HG03039 (cell line): Measurements from ENCODE around the gene KCNMB3.
"Not testable (repeated sequence)": the region's sequence is repeated elsewhere in the genome, so short reads cannot be mapped to it uniquely, and the experiment has no call there.

Experiments
- ATAC-seq: cut with Tn5 transposase; IDR thresholded peaks from one replicate; pipeline ENCODE4 v1.9.1; 2021; ENCODE audit warnings: mild to moderate bottlenecking, moderate library complexity; ENCODE audit not compliant: unreplicated experiment

Gene KCNMB3

DNA sequence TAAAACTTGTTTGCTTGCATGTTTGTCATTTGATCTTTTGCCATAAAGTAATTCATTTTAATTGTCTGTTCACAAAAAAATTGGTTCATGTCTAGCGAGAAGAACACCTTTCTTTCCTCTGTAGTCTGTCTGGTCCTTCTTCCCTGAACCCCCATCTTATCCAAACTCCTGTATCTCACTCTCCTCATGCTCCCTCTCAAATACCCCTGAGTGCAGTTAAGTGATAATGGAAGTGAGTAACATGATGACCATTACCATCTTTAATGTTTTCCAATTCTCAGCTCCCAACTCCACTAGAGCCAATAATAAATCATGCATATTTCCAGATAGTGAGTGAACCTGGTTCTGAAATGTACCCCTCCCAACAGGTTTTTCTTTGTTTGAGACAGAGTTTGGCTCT, 14.2 kb upstream of the KCNMB3 start:
- no peak for ATAC-seq

DNA sequence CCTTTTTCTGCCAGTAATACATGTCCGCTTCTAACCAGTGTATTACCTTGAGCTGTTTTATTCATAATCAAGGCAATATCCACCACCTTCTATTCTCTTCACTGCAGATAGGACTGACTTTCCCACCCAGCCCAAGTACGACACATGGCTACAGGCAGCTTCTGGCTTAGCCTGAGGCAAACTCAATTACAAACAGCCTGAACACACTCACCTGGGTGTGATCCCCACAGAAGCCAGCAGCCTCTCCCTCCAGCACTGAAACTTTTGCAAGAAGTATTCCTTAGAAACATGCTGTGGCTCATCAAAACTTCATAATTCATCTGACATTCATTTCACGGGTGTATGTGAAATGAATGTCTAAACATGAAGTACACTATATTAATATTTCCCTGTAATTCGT, 13.5 kb upstream of the KCNMB3 start:
- no peak for ATAC-seq

DNA sequence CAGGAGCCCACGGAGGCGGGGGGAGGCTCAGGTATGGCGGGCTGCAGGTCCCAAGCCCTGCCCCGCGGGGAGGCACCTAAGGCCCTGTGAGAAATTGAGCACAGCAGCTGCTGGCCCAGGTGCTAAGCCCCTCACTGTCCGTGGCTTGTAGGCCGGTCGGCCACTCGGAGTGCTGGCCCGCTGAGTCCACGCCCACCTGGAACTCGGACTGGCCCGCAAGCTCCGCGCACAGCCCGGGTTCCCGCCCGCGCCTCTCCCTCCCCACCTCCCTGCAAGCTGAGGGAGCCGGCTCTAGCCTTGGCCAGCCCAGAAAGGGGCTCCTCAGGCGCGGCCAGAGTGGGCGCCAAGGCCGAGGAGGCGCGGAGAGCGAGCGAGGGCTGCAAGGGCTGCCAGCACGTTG, 12.2 kb upstream of the KCNMB3 start:
- ATAC-seq, result no peak

DNA sequence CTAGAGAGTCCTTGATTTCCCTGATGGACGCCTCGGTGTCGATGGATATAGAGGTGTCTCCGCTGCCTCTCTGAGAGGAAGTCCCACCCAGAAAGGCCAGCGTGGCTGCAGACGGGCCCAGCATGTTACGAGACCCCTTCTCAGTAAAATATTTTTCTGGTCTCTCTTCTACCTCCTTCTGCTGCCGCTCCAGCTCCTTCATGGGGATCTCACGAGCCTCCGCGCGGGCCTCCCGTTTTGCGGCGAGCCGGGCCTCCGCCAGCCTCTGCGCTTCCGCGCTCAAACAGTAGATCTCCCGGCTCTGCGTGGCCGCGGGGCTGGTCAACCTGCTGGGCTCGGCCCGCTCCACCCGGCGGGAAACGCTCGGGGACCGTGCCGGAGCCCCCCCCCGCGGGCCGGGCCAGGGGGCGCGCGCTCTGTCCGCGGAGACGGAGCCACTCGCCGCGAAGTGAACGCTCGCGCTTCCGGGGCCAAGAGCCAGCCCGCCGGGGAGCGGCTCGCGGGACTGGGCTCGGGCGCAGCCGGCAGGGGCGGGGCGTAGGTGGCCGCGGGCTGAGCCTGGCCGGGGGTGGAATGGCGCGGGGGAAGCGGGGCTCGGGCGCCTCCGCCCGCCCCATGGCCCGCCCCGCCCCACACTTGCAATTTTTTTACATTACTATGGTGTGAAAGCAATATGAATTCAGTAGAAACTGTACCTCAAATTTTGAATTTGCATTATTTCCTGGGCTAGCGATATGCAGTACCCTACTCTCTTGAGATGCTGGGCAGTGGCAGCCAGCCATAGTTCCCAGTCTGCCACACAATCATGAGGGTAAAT, 10.2 kb upstream of the KCNMB3 start:
- peak; percentile 88 for ATAC-seq

DNA sequence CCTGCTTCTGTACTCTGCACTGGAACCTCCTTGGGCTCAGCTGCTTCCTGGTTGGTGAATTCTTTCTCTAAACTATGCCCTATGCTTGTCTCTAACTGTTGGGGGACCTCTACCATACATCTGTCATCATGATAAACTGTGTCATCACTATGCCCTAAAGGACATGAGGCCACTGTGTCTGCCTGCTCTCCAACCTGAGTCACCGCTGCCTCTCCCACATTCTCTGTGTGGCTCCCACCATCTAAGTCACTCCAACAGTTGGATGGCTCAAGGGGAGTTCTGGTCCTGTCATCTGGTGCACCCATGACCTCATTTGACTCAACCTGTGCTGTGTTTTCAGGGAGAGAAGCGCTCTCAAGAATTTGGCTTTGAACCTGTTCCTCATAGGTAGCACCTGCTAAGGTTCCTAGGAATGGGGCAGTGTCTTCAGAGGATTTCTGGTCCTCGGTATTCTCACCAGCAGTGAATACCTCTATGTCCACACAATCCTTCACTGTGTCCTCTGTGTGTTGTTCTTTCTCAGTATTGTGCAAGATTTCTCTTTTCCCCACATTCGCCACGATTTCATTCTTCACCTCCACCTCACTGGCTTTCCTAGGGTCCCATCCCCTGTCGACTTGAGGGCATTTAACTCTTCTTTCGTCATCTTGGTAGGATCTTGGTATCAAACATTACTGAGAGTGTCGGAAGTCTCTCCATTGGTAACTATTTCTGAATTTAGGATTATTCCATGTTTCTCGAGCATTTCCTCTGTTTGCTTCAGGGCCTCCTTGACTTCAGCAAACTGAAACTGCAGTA, 9.2 kb upstream of the KCNMB3 start:
- ATAC-seq, result not testable (repeated sequence)

DNA sequence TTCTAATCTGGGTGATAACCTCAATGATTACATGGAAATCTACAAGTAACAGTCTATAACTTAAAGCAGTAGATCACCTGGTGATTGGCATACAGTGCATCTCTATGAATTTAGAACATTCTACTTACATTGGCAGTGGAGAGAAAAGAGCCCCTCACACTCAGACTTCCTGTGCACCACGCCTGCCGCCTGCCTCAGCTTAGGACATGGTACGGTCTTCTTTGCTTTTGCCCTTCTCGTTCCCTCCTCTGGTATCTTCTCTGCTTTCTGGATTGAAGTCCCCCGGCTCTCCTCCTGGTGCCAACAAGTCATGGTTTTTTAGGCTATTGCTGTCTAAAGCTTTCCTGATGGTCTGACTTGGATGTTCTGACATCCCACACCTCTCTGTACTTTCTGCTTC, 7.9 kb upstream of the KCNMB3 start:
- no peak for ATAC-seq

DNA sequence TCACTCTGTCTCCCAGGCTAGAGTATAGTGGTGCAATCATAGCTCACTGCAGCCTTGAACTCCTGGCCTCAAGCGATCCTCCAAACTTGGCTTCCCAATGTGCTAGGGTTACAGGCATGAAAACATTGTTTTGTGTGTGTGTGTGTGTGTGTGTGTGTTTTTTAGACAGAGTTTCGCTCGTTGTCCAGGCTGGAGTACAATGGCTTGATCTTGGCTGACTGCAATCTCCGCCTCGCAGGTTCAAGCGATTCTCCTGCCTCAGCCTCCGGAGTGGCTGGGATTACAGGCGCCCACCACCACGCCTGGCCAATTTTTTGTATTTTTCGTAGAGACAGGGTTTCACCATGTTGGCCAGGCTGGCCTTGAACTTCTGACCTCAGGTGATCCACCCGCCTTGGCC, 6.8 kb upstream of the KCNMB3 start:
- not testable (repeated sequence) for ATAC-seq

DNA sequence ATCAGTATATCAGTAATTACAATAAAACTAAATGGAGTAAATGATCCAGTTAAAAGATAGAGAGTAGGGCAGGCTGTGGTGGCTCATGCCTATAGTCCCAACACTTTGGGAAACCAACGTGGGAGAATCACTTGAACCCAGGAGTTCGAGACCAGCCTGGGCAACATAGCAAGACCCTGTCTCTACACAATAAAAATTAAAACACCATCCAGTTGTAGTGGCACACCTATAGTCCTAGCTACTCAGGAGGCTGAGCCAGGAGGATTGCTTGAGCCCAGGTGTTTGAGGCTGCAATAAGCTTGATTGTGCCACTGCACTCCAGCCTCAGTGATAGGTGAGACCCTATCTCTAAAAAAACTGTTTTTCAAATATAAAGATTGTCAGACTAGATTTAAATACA, 5.9 kb upstream of the KCNMB3 start:
- no peak for ATAC-seq

DNA sequence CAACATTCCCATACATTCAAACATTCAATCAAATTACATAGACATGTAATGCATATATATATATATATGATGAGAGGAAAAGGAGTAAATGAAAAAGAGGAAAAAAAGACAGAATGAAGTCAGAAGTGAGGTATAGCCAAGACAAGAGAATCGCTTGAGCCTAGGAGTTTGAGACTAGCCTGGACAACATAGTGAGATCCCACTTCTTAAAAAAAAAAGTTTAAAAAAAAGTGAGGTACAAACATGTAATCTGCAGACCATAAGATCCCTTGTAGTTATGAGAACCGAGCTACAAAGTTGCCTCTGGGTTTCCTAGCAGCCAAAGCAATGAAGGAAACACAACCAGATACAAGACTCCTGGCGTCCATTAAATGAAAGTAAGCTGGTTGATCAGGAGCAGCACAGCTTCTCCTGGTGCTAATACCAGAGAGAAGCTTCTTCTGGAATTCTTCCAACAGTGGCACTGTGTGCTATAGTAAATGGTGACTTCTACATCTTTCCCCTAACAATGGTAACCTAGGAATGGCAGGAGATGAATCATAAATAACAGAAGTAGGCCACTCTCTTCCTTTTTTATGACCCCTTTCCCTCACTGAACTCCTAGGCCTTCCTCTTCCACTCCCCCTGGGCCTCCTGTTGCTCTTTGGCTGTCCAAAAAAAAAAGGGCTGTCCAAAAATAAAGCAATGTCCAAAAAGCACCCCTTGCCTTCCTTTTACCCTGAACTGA, 3.5 kb downstream of the KCNMB3 start:
- no peak for ATAC-seq

DNA sequence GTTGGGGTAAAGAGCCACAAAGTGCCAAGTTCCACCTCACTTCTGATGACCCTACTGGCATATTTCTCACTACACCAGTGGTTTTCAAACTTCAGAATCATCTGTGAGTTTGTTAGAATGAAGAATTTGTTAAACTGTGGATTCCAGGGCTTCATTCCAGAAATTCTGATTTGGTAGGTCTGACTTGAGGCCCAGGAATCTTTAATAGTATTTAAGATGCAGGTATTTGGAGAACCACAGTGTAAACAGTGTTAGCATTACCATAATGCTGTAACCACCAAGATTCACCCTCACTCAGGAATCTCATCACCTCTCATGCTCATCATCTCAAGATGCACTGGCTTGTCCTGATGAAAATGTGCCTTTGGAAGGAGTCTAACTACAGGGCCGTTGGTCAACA, 6.0 kb downstream of the KCNMB3 start:
- ATAC-seq, result no peak

DNA sequence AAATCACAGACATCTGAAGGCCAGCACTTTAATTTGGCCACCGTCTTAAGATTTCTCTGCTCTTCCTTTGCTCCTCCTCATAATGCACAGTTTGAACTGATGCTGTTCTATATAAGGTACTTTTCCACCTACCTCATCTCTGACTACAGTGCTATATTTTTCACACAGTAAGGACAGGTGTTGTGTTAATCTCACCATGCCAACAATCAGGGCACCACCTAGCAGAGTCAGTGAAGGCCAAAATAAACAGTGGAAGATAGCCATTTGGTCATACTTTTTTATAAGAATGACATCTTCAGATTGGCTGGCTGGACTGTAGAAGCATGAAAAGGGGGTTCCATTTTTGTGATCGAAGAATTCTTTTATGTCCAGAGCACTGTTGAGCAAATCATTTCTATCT, 8.1 kb downstream of the KCNMB3 start:
- ATAC-seq, result not testable (repeated sequence)

DNA sequence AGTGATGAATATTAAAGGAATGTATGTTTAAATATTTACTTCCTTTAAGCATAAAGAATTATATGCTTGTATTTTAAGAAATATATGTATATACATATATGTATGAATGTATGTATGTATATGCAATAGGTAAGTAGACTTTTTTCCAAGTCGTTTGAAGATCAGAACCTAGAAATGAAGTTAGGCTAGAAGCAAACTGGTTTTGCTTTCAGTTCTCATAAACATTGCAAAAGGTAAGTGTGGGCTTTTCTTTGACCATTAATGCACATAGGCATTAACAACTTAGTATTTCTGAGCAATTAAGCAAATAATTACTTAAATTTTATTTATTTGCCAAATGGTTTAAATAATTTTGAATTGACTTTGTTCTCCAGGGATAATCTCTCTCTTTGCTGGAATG, 10.6 kb downstream of the KCNMB3 start:
- ATAC-seq, result not testable (repeated sequence)

DNA sequence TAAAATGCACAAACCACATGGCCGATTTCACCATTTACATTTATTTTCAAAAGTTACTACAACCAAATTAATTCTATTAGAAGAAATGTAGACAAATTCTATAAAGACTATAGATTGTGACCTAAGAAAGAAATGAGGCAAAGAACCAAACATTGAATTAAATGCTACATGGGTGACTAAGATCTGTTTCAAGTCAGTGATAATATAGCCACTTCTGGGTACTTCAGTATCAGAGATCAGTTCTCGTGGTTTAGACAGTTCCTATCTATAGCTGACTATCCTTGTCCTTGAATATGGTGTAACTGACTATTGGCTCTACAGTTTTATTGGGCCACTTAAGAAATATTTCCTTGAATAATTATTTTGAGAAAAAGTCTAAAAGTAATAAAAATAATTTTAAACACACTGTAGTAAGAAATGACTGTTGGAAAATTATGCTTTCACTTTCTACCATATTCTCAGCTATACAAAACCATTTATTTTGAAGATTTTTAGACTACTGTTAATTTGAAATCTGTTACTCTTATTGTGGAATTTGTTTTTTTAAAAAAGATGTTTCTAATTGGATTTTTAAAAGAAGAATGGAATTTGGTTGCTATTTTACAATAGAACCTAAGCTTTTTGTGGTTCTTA, 14.1 kb downstream of the KCNMB3 start:
- ATAC-seq, result no peak

DNA sequence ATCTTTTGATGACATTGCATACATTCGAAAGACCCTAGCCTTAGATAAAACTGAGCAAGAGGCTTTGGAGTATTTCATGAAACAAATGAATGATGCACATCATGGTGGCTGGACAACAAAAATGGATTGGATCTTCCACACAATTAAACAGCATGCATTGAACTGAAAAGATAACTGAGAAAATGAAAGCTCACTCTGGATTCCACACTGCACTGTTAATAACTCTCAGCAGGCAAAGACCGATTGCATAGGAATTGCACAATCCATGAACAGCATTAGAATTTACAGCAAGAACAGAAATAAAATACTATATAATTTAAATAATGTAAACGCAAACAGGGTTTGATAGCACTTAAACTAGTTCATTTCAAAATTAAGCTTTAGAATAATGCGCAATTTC, 16.7 kb downstream of the KCNMB3 start:
- ATAC-seq, result no peak

DNA sequence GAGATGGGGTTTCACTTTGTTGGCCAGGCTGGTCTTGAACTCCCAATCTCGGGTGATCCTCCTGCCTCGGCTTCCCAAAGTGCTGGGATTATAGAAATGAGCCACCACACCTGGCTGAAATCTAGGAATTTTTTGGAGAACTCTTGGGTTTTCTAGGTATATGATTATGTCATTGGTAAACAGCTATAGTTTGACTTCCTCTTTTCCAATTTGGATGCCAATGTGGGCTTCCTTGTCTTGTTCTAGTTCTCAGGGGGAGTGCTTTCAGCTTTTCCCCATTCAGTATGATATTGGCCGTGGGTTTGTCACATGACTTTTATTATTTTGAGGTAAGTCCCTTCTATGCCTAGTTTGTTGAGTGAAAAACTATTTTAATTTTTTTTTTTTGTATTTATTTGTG, 17.9 kb downstream of the KCNMB3 start:
- ATAC-seq, result no peak

DNA sequence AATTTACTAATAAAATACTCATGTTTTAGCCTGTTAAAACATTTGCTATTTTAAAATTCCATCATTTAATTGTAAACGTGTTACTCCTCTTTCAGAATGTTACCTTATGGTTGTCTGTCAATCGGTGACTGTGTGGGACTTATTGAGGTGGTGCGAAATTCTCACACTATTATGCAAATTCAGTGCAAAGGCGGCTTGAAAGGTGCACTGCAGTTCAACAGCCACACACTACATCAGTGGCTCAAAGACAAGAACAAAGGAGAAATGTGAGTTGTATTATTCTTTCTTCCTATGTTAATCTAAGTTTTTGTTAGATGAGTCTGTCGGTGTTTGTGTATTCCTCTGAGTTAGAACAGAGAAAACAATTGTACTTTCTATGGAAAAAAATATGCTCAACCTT, 21.7 kb downstream of the KCNMB3 start:
- no peak for ATAC-seq

DNA sequence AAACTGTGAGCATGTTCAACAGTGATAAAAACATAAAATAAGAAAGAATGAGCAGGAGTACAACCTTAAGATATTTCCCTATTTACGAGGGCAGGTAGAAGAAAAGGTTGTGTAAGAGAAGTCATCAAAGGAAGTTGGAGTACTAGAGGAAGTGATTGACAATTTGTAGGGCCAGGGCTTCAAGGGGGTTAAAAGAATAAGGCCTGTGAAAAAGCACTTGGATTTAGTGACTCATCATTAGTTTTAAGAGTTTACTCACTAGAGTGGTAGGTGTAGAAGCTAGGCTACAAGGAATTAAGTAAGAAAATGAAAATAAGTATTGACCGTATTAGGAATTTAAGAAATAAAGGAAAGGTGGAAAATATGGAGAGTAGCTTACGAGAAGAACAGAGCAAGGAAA, 23.6 kb downstream of the KCNMB3 start:
- ATAC-seq, result no peak

DNA sequence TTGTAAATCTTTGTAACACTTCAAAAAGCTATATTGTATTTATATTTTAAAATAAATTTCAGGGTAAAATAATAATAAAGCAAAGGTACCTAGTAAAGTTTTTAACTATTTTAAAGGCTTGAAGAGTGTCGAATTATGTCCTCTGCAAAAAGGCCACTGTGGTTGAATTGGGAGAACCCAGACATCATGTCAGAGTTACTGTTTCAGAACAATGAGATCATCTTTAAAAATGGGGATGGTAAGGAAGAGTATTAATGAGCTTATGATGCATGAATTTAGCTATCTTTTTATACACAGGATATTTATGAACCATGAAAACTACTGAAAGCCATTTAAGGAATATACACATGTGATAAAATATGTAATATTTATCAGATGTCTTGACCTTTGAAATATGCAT, 26.3 kb downstream of the KCNMB3 start:
- no peak for ATAC-seq

DNA sequence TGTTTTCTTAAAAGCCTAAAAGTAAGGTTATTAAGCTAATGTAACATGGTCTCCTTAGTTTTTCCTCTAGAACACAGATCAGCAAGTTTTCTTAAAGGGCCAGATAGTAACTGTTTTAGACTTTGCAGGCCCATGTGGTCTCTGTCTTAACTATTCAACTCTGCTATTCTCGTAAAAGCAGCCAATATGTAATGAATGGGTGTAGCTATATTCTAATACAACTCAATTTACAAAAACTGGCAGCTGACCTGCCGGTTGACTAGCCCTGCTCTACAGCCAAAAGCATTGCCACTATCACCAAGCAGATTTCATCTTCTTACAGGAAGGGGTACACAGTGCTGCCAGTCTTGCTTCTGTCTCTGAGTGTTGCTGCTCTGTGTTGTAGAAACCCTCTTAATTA, 27.4 kb downstream of the KCNMB3 start:
- no peak for ATAC-seq

DNA sequence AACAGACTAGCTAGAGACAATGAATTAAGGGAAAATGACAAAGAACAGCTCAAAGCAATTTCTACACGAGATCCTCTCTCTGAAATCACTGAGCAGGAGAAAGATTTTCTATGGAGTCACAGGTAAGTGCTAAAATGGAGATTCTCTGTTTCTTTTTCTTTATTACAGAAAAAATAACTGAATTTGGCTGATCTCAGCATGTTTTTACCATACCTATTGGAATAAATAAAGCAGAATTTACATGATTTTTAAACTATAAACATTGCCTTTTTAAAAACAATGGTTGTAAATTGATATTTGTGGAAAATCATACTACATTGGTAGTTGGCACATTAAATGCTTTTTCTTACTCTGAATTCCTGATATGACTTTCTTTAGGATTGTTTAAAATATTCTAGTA, 32.7 kb downstream of the KCNMB3 start:
- ATAC-seq, result not testable (repeated sequence)

DNA sequence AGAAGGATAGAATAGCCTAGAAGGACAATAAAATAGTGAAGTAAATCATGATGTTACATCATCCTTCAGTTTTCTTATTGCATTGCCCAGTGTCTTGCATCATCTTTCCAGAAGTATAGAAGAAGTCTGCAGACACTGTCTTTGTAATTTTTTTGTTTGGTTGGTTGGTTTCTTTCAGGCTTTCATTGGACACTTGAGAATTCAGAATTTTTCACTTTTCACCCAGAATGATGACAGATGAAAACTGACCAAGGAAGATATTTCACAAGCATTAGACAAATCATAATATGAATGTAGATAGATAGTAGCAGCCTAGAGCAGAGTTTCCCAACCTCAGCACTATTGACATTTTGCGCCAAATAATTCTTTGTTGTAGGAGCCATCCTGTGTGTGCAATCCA, 35.4 kb downstream of the KCNMB3 start:
- ATAC-seq, result not testable (repeated sequence)
